Left lobe of liver (tissue), 2 donors: Measurements from ENCODE around the gene IKZF2. TPM values are rescaled to one million over a fixed set of nuclear protein-coding genes. Genes with fewer than 3 reads are reported as not detected.

ENCODE experiments used
- ATAC-seq: fragments of 200-7000 bp; cut with Tn5 transposase; one replicate; pipeline ENCODE4 v1.9.1; 2020; ENCODE audit warnings: mild to moderate bottlenecking, moderate library complexity
- DNase-seq: peaks from one replicate; pipeline ENCODE4 v3.0.0-alpha.2; 2020; ENCODE audit warnings: low spot score
- total RNA-seq: library from RNA; stranded (reverse); gene quantifications from one replicate; pipeline ENCODE4 v1.2.1, GENCODE V29; 2021
- donor health status: DM: no; HTN: no; CAD: no; lungs with moderate emphysema.
- donor health status: DM: no; HTN: yes; CAD: no.

Gene IKZF2
- total RNA-seq, 1 donor from 2014 or later: 1.8 TPM

DNA sequence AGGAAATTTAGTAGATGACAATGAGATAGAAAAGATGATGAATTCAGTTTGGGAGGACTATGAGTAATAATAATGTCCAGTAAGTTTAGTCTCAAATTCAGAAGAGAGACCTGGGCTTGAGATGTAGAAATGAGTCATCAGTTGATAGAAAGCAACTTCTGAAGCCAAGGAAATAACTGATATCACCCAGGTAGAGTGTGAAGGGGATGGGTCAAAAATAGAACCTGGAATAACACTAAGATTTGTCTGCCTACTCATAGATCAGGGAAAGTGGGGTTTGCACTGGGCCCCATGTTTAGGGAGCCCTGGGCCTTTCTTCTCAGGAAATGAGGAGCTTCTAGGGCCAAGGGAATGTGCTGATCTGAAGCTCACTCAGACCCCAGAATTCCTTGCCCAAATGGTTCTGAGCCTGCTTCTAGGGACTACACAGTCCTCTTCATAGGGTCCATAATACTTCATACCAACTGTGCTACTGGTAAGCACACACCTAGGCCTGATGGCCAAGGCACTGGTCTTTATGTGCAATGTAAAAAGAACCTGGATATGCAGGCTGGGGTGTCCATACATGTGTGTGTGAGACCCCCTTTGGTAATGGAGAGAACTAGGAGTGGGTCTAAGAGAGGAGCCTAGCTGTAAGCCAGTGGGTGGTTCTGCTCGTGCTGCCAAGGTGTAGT lies 141.2 kb downstream of the IKZF2 start:
- ATAC-seq: no peak
- no peak for DNase-seq

DNA sequence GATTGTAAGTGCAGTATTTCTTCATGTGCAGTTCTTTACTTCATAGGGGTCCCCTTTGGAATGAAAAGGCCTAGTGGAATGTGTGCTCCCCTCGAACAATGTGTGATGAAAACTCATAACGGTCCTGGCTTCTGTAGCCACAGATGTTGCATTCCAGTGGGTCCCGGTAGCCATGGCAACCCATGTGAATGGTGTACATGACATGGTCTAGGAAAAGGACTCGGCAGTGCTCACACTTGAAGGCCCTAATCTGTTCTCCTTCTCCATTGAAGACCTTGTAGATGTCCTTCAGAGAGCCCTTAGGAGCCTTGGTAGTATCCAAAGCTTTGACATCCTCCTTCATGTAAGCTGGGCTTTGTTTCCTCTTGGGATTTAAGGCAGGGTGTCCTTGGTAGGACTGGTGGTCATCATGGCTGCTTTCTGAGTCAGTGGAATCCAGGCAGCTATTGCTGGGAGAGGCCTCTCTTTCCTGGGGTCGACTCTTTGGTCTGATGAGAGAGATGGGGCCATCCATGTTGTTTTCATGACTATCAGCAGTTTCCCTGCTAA lies 144.0 kb downstream of the IKZF2 start:
- ATAC-seq (no peak), DNase-seq (no peak)

- no peak for DNase-seq
- ATAC-seq: no peak
Measured at GRCh38 chr2:213004197-213004821, 147.1 kb downstream of the IKZF2 start.

DNA sequence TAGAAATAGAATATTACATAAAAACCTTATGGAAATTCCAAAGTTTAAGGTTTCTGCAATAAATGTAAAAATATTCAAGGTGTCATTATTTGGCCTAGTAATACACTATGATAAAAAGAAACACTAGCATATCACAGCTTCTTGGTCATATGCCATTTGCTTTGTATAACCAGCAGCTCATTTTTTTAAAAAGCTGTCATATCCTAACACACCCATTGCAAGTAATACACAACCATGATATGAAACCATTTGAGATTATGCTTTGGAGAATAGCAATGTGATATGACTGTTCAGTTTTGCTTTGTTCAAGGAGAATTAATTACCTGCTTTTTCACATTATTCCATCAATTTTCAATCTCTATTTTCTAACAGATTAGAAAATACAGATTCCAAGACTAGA lies 149.0 kb downstream of the IKZF2 start:
- no peak for DNase-seq
- ATAC-seq: no peak

- ATAC-seq (no peak), DNase-seq (no peak)
Measured at GRCh38 chr2:213001297-213001910, 150.0 kb downstream of the IKZF2 start.

DNA sequence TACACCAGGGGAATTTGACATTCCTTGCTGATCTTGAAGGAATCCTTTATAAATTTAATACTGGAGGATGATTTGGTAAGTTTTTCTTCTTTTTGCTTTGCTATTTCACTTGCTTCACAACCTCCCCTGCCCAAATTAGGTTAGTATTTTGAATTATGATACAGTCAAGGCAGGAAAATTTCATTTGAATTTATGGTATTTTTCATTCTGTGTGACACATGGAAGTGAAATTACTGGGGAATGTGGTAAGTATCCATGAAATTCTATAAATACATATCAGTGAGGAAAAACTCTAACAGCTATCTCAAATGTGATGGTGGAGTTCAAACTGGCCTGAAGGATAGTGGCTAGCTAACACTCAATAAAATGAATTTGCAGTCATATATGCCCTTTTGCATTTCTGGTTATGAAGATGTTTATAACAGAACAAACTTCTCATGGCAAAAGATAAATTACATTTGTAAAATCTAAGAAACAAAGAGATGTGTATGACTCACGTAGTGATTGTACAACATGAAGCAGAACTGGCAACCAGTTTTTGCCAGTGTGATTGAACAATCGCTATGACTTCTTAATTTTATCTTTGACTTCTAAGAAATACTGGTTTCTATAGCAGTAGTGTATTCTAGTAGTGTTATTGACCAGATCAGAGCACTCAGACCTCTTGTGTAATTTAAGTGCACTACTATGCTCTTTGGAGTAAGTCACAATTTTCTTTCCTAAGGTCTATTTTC lies 152.6 kb downstream of the IKZF2 start:
- no peak for ATAC-seq
- DNase-seq: no peak

GRCh38 chr2:212997526-212998020 lies 153.8 kb downstream of the IKZF2 start:
- ATAC-seq: no peak

GRCh38 chr2:212995920-212996319 lies 155.5 kb downstream of the IKZF2 start:
- ATAC-seq (no peak), DNase-seq (no peak)

More at GRCh38 chr2:212997526-212998020, 153.8 kb downstream of the IKZF2 start:
- DNase-seq: no peak

- ATAC-seq (no peak), DNase-seq (no peak)
Measured at GRCh38 chr2:212994976-212995375, 156.4 kb downstream of the IKZF2 start.

GRCh38 chr2:212991120-212991519 lies 160.3 kb downstream of the IKZF2 start:
- ATAC-seq (no peak), DNase-seq (no peak)

DNA sequence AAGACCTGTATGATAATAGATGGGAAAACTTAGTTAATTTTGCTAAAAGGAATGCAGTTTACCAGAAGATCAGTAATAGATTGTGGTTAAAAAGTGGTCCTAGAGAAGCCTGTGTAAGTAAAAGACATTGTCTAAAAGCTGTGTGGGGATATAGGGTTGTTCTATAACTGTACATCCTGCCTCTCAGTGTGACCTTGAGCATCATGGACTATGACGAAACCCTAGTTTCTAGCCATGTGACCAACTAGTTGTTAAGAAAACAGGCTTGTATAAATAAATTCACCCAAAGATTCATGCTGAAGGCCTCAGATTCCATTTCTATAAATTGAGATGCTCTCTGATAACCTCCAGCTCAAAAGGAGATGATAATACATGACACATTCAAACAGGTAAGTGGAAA lies 160.7 kb downstream of the IKZF2 start:
- ATAC-seq (no peak), DNase-seq (no peak)

DNA sequence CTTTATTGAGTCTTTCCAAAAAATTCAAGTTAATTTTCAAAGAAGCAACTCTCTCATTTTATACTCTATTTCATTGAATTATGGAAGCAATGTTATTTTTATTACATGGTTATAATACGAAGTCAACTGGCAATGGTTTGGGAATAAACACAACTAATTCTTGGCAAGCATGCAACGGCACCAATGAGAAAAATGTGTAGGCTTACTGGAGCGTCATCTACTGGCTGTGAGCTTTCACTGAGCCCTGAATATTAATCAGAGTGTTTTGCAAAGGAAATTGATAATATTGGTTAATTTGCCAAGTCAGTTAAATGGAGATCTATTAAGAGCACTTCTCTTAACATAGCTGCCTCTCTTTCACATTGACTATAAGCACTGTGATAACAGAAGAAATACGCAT lies 163.9 kb downstream of the IKZF2 start:
- DNase-seq (no peak), ATAC-seq (no peak)

- ATAC-seq (no peak), DNase-seq (no peak)
Measured at GRCh38 chr2:212984129-212984528, 167.3 kb downstream of the IKZF2 start.

DNA sequence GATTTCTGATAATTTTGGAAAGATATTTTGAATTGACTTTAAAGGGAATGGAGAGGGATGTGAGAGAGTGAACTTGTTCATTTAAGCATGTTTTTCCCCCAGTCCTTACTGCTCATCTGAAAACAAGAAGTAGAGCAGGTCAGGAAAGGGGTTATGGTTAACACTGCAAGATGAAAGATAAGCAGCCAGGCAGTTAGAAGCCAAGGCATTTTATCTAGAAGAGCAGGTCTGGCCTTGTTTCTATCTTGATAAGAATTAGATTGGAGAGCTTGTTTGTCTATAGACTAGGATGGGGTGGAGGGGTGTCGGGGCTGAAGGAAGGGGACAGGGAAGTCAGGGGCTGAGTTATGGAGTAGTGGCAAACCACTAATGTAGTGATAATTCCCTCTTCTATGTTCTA lies 171.6 kb downstream of the IKZF2 start:
- no peak for ATAC-seq
- DNase-seq: no peak

DNA sequence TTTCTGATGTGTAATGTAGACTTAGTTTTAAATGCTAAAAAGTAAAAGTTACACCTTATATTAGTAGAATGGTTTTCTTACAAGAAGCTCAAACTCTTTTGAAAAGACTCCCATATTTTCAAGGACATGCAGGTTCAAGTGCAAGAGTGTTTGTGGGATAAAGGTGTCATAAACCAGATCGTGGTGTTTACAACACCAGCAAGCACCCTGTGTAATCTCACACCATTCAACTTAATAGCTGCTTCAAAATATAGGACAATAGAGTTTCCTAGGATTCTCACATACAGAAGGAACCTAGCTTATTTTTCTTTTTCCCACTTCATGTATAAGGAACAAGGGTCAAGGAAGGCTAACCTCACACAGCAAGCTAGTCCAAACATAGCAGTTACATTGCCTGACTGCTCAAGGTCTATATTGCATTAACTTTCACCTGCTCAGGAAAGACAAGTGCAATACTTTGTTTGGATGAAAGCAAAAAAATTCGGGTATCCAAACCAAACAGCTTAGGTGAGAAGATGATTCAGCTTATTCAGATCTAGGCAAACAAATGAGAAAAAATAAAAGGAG lies 172.3 kb downstream of the IKZF2 start:
- no peak for ATAC-seq

GRCh38 chr2:212977152-212977551 lies 174.3 kb downstream of the IKZF2 start:
- no peak for ATAC-seq
- no peak for DNase-seq

More for the DNA sequence above, 172.3 kb downstream of the IKZF2 start:
- DNase-seq: no peak

DNA sequence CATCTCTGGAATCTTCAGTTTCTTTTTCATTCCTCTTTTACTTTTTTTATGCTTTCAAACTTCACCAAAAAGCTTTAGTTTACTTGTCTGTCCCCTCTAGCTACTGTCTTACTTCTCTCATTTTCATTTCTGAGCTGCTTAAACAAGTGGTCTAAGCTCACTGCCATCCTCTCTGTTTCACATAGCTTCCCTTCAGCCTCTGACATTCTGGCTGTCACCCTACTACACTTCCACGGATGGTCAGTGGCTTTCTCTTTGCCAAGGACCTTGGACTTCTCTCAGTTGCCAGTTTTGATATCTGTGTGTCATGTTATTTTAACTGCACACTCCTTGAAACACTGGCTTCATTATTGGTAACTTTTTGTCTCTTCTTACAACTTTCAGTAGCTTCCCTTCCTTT lies 176.1 kb downstream of the IKZF2 start:
- peak; percentile 45 for DNase-seq
- ATAC-seq: peak; percentile 98

DNA sequence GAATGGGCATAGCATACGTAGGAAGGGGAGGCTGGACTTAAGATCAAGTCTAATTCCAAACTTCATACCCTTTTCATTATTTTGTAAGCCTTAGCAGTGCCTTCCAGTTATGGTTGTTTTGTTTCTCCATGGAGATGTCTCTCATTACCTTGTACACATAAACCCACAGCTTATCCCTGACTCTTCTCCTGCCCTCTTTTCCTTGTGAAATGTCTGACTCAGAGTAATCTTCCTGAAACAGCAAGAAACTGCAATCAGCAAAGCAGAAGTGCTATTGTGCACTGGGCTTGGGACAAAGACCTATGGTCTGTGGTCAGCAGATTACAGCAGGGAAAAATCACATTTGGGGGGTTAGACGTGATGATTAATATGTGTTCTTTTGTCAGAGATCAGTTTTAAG lies 176.7 kb downstream of the IKZF2 start:
- peak; percentile 40 for ATAC-seq
- no peak for DNase-seq

- no peak for DNase-seq
Measured at GRCh38 chr2:212973347-212973746, 178.1 kb downstream of the IKZF2 start.

DNA sequence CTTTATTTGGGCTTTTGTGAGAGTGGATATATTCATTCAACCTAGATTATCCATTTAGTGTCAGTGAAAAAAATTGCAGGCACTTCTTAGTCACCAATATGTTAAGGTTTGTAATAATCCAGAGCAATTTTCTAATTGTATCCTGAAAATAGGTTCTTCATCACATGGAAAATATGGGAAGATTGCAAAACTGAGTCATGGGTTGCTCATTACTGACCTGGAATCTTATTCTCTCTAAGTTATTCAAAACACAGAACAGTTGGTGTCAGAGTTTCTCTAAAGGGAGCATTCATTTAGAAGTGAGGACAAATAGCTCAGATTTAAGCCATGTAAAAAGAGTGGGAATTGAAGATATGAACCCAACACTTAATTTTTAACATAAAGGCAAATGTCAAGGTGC lies 181.3 kb downstream of the IKZF2 start:
- DNase-seq (no peak), ATAC-seq (no peak)

More at GRCh38 chr2:212973347-212973746, 178.1 kb downstream of the IKZF2 start:
- ATAC-seq: no peak
